ENCODE results near the gene NEIL1.

DNA sequence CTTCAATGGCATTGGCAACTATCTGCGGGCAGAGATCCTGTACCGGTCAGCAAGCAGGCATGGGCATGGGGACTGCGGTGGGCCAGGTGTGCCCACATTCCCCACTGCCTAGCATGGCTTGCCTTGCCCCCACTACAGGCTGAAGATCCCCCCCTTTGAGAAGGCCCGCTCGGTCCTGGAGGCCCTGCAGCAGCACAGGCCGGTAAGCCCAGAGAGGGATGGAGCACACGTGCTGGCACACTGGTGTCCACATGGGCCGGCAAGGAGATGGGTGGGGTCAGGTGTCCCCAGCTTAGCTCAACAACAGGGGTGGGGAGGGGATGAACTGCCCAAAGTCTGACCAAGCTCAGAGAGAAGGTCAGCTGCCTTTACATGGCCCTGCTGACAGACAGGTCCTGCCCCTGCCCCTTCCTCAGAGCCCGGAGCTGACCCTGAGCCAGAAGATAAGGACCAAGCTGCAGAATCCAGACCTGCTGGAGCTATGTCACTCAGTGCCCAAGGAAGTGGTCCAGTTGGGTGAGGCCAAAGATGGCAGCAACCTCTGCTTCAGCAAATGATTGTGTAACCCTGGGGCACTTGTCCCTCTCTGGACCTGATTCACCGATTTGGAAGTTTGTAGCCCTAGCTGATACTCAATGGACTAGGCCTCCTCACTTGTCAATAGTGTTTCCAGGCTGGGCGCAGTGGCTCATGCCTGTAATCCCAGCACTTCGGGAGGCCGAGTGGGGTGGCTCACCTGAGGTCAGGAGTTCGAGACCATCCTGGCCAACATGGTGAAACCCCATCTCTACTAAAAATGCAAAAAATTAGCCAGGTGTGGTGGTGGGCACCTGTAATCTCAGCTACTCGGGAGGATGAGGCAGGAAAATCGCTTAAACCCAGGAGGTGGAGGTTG lies 5.6 kb downstream of the NEIL1 start:
- TF ChIP-seq, protein P1, sequence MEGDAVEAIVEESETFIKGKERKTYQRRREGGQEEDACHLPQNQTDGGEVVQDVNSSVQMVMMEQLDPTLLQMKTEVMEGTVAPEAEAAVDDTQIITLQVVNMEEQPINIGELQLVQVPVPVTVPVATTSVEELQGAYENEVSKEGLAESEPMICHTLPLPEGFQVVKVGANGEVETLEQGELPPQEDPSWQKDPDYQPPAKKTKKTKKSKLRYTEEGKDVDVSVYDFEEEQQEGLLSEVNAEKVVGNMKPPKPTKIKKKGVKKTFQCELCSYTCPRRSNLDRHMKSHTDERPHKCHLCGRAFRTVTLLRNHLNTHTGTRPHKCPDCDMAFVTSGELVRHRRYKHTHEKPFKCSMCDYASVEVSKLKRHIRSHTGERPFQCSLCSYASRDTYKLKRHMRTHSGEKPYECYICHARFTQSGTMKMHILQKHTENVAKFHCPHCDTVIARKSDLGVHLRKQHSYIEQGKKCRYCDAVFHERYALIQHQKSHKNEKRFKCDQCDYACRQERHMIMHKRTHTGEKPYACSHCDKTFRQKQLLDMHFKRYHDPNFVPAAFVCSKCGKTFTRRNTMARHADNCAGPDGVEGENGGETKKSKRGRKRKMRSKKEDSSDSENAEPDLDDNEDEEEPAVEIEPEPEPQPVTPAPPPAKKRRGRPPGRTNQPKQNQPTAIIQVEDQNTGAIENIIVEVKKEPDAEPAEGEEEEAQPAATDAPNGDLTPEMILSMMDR (IDR thresholded peaks at IDR 0.05) = no peak
- TF ChIP-seq MAX (IDR thresholded peaks at IDR 0.05; ENCODE audit: low read depth) (no peak), SIN3A (IDR thresholded peaks at IDR 0.05; ENCODE audit: borderline replicate concordance, low read depth, low read length) (no peak), YY1 (IDR thresholded peaks at IDR 0.05; ENCODE audit: low read depth) (no peak), CHD2 (IDR thresholded peaks at IDR 0.05; ENCODE audit: low read length, partially characterized antibody) (no peak), TCF12 (IDR thresholded peaks at IDR 0.05) (no peak), RCOR1 (IDR thresholded peaks at IDR 0.05; ENCODE audit: low read length) (no peak), EP300 (IDR thresholded peaks at IDR 0.05; ENCODE audit: borderline replicate concordance in 1 of 2, low read depth in 1 of 2, low read length in 1 of 2) (no peak)
- TF ChIP-seq, protein P2, sequence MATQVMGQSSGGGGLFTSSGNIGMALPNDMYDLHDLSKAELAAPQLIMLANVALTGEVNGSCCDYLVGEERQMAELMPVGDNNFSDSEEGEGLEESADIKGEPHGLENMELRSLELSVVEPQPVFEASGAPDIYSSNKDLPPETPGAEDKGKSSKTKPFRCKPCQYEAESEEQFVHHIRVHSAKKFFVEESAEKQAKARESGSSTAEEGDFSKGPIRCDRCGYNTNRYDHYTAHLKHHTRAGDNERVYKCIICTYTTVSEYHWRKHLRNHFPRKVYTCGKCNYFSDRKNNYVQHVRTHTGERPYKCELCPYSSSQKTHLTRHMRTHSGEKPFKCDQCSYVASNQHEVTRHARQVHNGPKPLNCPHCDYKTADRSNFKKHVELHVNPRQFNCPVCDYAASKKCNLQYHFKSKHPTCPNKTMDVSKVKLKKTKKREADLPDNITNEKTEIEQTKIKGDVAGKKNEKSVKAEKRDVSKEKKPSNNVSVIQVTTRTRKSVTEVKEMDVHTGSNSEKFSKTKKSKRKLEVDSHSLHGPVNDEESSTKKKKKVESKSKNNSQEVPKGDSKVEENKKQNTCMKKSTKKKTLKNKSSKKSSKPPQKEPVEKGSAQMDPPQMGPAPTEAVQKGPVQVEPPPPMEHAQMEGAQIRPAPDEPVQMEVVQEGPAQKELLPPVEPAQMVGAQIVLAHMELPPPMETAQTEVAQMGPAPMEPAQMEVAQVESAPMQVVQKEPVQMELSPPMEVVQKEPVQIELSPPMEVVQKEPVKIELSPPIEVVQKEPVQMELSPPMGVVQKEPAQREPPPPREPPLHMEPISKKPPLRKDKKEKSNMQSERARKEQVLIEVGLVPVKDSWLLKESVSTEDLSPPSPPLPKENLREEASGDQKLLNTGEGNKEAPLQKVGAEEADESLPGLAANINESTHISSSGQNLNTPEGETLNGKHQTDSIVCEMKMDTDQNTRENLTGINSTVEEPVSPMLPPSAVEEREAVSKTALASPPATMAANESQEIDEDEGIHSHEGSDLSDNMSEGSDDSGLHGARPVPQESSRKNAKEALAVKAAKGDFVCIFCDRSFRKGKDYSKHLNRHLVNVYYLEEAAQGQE (IDR thresholded peaks at IDR 0.05; ENCODE audit: low read depth, low read length) = no peak
